Ovary (tissue), 3 donors: ENCODE data around the gene SPTBN5.

Experiments
- EP300 ChIP-seq: sonication (generic); formaldehyde crosslinking; IDR thresholded peaks from one replicate; pipeline ENCODE4 v1.6.1; 2017; ENCODE audit warnings: antibody characterized with exemption
- POLR2A ChIP-seq: fragments of 450-650 bp; IDR thresholded peaks from one replicate; pipeline ENCODE4 v1.6.1; 2017; ENCODE audit warnings: antibody characterized with exemption, mild to moderate bottlenecking, moderate library complexity
- TF ChIP-seq, protein P1 (sequence below), 3 donors: fragments of 450-650 bp in 2 of 3; fragments of 200-600 bp in 1 of 3; IDR thresholded peaks; one replicate each; pipeline versions ENCODE4 v1.5.1 to v1.8.0; 2016 to 2022; ENCODE audit warnings: antibody characterized with exemption in 3 of 3, mild to moderate bottlenecking in 1 of 3
- donor health status: DM: no; HTN: no; CAD: no.

DNA sequence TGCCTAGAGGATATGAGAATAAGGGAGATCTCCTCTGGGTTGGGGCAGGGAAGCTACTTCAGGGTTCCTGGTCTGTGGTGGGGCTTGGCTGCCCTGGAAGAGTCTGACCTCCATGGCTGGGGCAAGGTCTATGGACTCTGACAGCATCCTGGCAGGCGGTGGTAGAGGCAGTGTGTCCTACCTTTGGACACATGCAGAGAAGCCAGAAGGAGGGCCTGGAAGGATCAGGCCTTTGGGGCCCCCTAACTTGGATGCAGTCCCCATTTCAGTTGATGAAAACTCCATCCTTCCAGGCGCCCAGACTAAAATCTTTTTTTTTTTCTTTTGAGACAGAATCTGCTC, 10.4 kb downstream of the SPTBN5 start:
- TF ChIP-seq, protein P1, sequence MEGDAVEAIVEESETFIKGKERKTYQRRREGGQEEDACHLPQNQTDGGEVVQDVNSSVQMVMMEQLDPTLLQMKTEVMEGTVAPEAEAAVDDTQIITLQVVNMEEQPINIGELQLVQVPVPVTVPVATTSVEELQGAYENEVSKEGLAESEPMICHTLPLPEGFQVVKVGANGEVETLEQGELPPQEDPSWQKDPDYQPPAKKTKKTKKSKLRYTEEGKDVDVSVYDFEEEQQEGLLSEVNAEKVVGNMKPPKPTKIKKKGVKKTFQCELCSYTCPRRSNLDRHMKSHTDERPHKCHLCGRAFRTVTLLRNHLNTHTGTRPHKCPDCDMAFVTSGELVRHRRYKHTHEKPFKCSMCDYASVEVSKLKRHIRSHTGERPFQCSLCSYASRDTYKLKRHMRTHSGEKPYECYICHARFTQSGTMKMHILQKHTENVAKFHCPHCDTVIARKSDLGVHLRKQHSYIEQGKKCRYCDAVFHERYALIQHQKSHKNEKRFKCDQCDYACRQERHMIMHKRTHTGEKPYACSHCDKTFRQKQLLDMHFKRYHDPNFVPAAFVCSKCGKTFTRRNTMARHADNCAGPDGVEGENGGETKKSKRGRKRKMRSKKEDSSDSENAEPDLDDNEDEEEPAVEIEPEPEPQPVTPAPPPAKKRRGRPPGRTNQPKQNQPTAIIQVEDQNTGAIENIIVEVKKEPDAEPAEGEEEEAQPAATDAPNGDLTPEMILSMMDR (IDR thresholded peaks at IDR 0.05), result no peak
- TF ChIP-seq POLR2A, result no peak
- TF ChIP-seq EP300, result no peak
